CD4-positive, CD25-positive, alpha-beta regulatory T cell (primary cell): Measurements from ENCODE around the gene CPSF7. TPM values are rescaled to one million over a fixed set of nuclear protein-coding genes. Genes with fewer than 3 reads are reported as not detected.

Experiments
- ATAC-seq, 2 donors: fragments of 150-1000 bp; cut with Tn5 transposase; one replicate each; pipeline ENCODE4 v1.10.0; 2021; ENCODE audit warnings: low read depth in 2 of 2, moderate number of reproducible peaks in 2 of 2, moderate library complexity in 1 of 2
- DNase-seq, 3 donors: peaks; one replicate each; pipeline versions ENCODE4 v3.0.0 to v3.0.0-alpha.2; 2012 to 2022; ENCODE audit warnings: mixed read lengths in 1 of 3
- H3K27ac ChIP-seq: one replicate; pipeline ENCODE4 v1.7.0; 2013; ENCODE audit warnings: mild to moderate bottlenecking, low read length; ENCODE audit not compliant: insufficient read depth, poor library complexity, severe bottlenecking
- H3K27me3 ChIP-seq: one replicate; pipeline ENCODE4 v1.7.0; 2013; ENCODE audit warnings: low read length; ENCODE audit not compliant: control insufficient read depth, insufficient read depth
- H3K36me3 ChIP-seq: one replicate; pipeline ENCODE4 v1.7.0; 2013; ENCODE audit warnings: mild to moderate bottlenecking, low read length, moderate library complexity; ENCODE audit not compliant: control insufficient read depth, insufficient read depth
- H3K4me1 ChIP-seq: 2 replicates; pipeline ENCODE4 v1.7.0; 2013; ENCODE audit warnings: mild to moderate bottlenecking, low read length; ENCODE audit not compliant: insufficient read depth, control insufficient read depth, poor library complexity, severe bottlenecking
- H3K4me3 ChIP-seq: one replicate; pipeline ENCODE4 v1.7.0; 2013; ENCODE audit warnings: low read depth, mild to moderate bottlenecking, low read length, moderate library complexity
- H3K9me3 ChIP-seq, 2 experiments: 1 replicate in 1 of 2; 2 replicates in 1 of 2; pipeline ENCODE4 v1.7.0; 2013; ENCODE audit warnings: low read length in 2 of 2, mild to moderate bottlenecking in 1 of 2, moderate library complexity in 1 of 2; ENCODE audit not compliant: control insufficient read depth in 2 of 2
- H3K27ac Mint-ChIP-seq, 3 donors: one replicate each; pipeline ENCODE4 v1.8.0; 2020 to 2022; ENCODE audit warnings: mild to moderate bottlenecking in 3 of 3, mixed read lengths in 3 of 3, moderate library complexity in 2 of 3
- H3K27me3 Mint-ChIP-seq: one replicate; pipeline ENCODE4 v1.8.0; 2022; ENCODE audit warnings: mild to moderate bottlenecking, mixed read lengths
- H3K36me3 Mint-ChIP-seq: one replicate; pipeline ENCODE4 v1.8.0; 2020; ENCODE audit warnings: mixed read lengths
- H3K4me1 Mint-ChIP-seq, 4 donors: one replicate each; pipeline ENCODE4 v1.8.0; 2020 to 2022; ENCODE audit warnings: mixed read lengths in 4 of 4, mild to moderate bottlenecking in 1 of 4
- H3K4me3 Mint-ChIP-seq, 4 donors: one replicate each; pipeline ENCODE4 v1.8.0; 2020 to 2022; ENCODE audit warnings: mild to moderate bottlenecking in 4 of 4, mixed read lengths in 4 of 4, moderate library complexity in 3 of 4
- H3K9me3 Mint-ChIP-seq, 7 donors: one replicate each; pipeline ENCODE4 v1.8.0; 2020 to 2022; ENCODE audit warnings: mixed read lengths in 7 of 7, mild to moderate bottlenecking in 3 of 7, moderate library complexity in 2 of 7
- polyA plus RNA-seq, 4 donors: library from polyadenylated mRNA; unstranded; fragments of 300-500 nt; fragmentation: Illumina TruSeq; gene quantifications; one replicate each; pipeline ENCODE4 v1.2.3, GENCODE V29; 2021
- total RNA-seq: library from RNA; stranded (reverse); gene quantifications from one replicate; pipeline ENCODE4 v1.2.3, GENCODE V29; 2022

Gene CPSF7
- total and polyA plus RNA-seq, 5 donors from 2014 or later: 23.5 to 111 (median 26.0) TPM

DNA sequence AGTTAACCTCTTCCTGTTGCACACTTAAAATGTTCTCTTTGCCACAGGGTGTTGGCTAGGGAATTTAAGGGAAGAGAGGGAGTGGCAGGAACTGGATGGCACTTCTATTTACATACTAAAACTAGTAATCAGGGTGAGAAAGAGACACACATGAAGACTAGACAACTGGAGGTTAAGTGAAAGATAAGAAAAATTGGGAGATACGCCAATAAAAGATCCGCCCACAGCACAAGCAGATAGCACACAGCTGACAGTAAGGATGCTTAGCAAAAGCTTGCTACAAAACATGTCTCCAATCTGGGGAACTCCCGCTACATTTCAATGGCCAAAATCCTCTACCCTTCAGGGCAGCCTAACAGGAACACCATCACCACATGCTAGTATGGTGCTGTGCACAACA, 12.8 kb downstream of the CPSF7 start:
- Histone ChIP-seq H3K4me1 (peaks cover 4% of the 10 kb centered on the region), H3K27me3 (no peaks in the 10 kb centered on the region), H3K9me3 (no peaks in the 10 kb centered on the region), H3K4me3 (no peak overlapping the region), H3K27ac (no peak overlapping the region), H3K36me3 (peaks cover 93% of the 10 kb centered on the region)
- peak overlapping the region in 2 of 3 donors; percentile 51 to 75 for H3K27ac Mint-ChIP-seq
- DNase-seq (no peak), ATAC-seq (no peak)
- H3K4me1 Mint-ChIP-seq: peaks cover 7 to 60% (median 32%) of the 10 kb centered on the region in 4 donors
- no peaks in the 10 kb centered on the region for H3K9me3 Mint-ChIP-seq
- H3K4me3 Mint-ChIP-seq: no peak overlapping the region
- H3K36me3 Mint-ChIP-seq: peaks cover 59% of the 10 kb centered on the region
- H3K27me3 Mint-ChIP-seq: no peaks in the 10 kb centered on the region

DNA sequence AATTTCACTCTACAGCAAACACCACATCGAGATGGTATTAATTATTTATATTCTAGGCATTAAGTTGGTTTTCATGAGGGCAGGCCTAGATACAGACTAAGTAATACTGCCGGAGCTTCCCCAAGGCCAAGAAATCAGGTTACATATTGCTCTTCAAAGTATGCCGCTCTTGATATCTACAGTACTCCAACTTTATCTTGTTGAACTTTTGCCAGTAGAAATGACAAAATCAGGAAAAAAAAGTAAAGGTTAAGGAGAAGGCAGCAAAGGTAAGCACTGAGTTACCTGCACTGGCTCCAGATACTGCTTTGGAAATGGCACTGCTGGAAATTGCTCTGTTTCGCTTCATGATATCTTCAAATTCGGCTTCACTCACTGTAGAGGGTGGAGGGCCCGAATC, 14.4 kb downstream of the CPSF7 start:
- Mint-ChIP-seq H3K9me3 (no peaks in the 10 kb centered on the region), H3K36me3 (peaks cover 59% of the 10 kb centered on the region), H3K4me1 (peaks cover 7 to 46% (median 25%) of the 10 kb centered on the region in 4 donors), H3K27ac (peak overlapping the region in 1 of 3 donors; percentile 36), H3K4me3 (no peak overlapping the region), H3K27me3 (no peaks in the 10 kb centered on the region)
- Histone ChIP-seq H3K36me3 (peaks cover 93% of the 10 kb centered on the region), H3K27me3 (no peaks in the 10 kb centered on the region), H3K27ac (no peak overlapping the region), H3K4me3 (no peak overlapping the region), H3K9me3 (no peaks in the 10 kb centered on the region), H3K4me1 (peaks cover 4% of the 10 kb centered on the region)
- DNase-seq (no peak), ATAC-seq (no peak)

GRCh38 chr11:61414547-61414946, 15.2 kb downstream of the CPSF7 start:
- Histone ChIP-seq H3K36me3 (peaks cover 93% of the 10 kb centered on the region), H3K4me3 (no peak overlapping the region), H3K4me1 (peaks cover 4% of the 10 kb centered on the region), H3K9me3 (no peaks in the 10 kb centered on the region), H3K27me3 (no peaks in the 10 kb centered on the region), H3K27ac (peak overlapping the region; percentile 18)
- Mint-ChIP-seq H3K9me3 (no peaks in the 10 kb centered on the region), H3K27me3 (no peaks in the 10 kb centered on the region), H3K4me3 (no peak overlapping the region), H3K36me3 (peaks cover 51% of the 10 kb centered on the region), H3K27ac (peak overlapping the region in 1 of 3 donors; percentile 61), H3K4me1 (peaks cover 7 to 38% (median 22%) of the 10 kb centered on the region in 4 donors)
- DNase-seq (no peak), ATAC-seq (no peak)

GRCh38 chr11:61413496-61413895, 16.3 kb downstream of the CPSF7 start:
- Histone ChIP-seq H3K4me3 (no peak overlapping the region), H3K36me3 (peaks cover 96% of the 10 kb centered on the region), H3K9me3 (no peaks in the 10 kb centered on the region), H3K27ac (no peak overlapping the region), H3K4me1 (peaks cover 4% of the 10 kb centered on the region), H3K27me3 (no peaks in the 10 kb centered on the region)
- H3K9me3 Mint-ChIP-seq: no peaks in the 10 kb centered on the region
- no peak for ATAC-seq
- H3K27ac Mint-ChIP-seq: no peak overlapping the region
- peaks cover 7 to 30% (median 22%) of the 10 kb centered on the region in 4 donors for H3K4me1 Mint-ChIP-seq
- no peak overlapping the region for H3K4me3 Mint-ChIP-seq
- H3K36me3 Mint-ChIP-seq: peaks cover 52% of the 10 kb centered on the region
- DNase-seq: no peak
- H3K27me3 Mint-ChIP-seq: no peaks in the 10 kb centered on the region

DNA sequence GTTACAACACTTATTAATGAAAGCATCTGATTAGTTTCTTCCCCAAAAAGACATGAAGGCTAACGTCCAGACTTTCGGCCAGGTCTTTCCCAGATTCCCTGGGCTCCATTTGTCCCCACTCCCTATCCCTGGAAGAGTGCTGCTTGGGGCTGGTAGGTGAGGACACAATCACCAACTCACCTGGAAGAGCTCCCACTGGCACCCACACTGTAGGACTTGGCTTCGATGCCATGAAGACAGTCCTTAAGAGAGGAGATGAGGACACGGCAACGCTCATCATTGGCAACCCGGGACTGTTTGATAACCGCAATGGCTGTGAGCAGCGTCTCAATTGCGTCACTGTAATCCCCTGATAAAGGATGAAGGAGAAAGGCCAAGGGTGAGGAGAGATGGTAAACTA, 18.2 kb downstream of the CPSF7 start:
- Mint-ChIP-seq H3K4me3 (no peak overlapping the region), H3K27me3 (no peaks in the 10 kb centered on the region), H3K4me1 (peaks cover 0 to 15% (median 8%) of the 10 kb centered on the region in 4 donors), H3K36me3 (peaks cover 45% of the 10 kb centered on the region), H3K27ac (peak overlapping the region in 2 of 3 donors; percentile 12 to 41), H3K9me3 (no peaks in the 10 kb centered on the region)
- H3K27ac ChIP-seq: no peak overlapping the region
- H3K36me3 ChIP-seq: peaks cover 93% of the 10 kb centered on the region
- peaks cover 4% of the 10 kb centered on the region for H3K4me1 ChIP-seq
- H3K9me3 ChIP-seq: no peaks in the 10 kb centered on the region
- DNase-seq (no peak), ATAC-seq (no peak)
- no peaks in the 10 kb centered on the region for H3K27me3 ChIP-seq
- H3K4me3 ChIP-seq: no peak overlapping the region

- no peaks in the 10 kb centered on the region for H3K27me3 Mint-ChIP-seq
- H3K9me3 Mint-ChIP-seq: no peaks in the 10 kb centered on the region
- H3K27me3 ChIP-seq: no peaks in the 10 kb centered on the region
- no peak overlapping the region for H3K4me3 Mint-ChIP-seq
- peaks cover 0 to 2% (median 0%) of the 10 kb centered on the region in 4 donors for H3K4me1 Mint-ChIP-seq
- no peak overlapping the region for H3K27ac ChIP-seq
- peaks cover 34% of the 10 kb centered on the region for H3K36me3 Mint-ChIP-seq
- H3K36me3 ChIP-seq: peaks cover 90% of the 10 kb centered on the region
- H3K4me3 ChIP-seq: no peak overlapping the region
- DNase-seq (no peak), ATAC-seq (no peak)
- H3K27ac Mint-ChIP-seq: peak overlapping the region in 2 of 3 donors; percentile 31 to 82
- H3K9me3 ChIP-seq: no peaks in the 10 kb centered on the region
- no peaks in the 10 kb centered on the region for H3K4me1 ChIP-seq
These were observed 22.6 kb downstream of the CPSF7 start for GRCh38 chr11:61406991-61407728.

DNA sequence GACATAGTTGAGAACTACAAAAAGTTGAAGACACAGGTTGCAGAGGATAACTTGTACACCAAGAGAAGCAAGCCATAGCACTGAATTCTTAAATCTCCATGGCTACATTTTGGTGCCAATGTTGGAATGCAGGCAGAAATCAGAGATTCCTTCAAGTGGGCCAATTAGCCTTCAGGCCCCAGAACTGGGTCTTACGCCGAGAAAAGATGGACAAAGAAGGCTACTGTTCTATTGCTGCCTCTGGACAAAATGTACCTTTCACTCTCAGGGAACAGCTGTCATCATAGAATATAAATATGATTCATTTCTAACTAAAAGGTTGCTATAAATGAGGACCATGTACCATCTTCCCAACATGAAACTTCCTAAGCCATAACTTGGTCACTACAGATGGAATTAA, 23.7 kb downstream of the CPSF7 start:
- peaks cover 25% of the 10 kb centered on the region for H3K36me3 Mint-ChIP-seq
- H3K4me1 ChIP-seq: no peaks in the 10 kb centered on the region
- ATAC-seq (no peak), DNase-seq (no peak)
- no peak overlapping the region for H3K4me3 ChIP-seq
- H3K9me3 Mint-ChIP-seq: no peaks in the 10 kb centered on the region
- H3K27ac ChIP-seq: no peak overlapping the region
- peaks cover 0 to 7% (median 2%) of the 10 kb centered on the region in 4 donors for H3K4me1 Mint-ChIP-seq
- no peaks in the 10 kb centered on the region for H3K9me3 ChIP-seq
- H3K4me3 Mint-ChIP-seq: no peak overlapping the region
- H3K36me3 ChIP-seq: peaks cover 83% of the 10 kb centered on the region
- H3K27me3 Mint-ChIP-seq: no peaks in the 10 kb centered on the region
- peak overlapping the region in 1 of 3 donors; percentile 15 for H3K27ac Mint-ChIP-seq
- H3K27me3 ChIP-seq: no peaks in the 10 kb centered on the region

DNA sequence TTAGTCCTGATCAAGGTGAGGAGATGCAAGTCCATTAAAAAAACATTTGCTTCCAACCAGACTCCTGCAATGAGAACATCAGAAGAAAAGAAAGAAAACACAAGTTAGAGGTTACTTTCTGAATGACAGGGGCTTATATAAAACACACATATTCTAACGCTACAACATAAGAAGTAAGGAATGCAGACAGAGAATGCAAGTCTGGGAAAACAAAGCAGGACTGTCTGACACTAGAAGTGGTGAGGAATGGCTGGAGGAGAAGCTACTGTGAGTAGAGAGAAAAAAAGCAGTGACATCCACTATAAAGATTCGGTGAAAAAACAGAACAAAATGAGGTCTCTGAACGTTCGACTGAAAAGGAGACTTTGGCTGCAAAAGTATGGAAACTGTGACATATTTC, 25.1 kb downstream of the CPSF7 start:
- H3K36me3 ChIP-seq: peaks cover 74% of the 10 kb centered on the region
- ATAC-seq: no peak
- H3K27me3 ChIP-seq: no peaks in the 10 kb centered on the region
- Mint-ChIP-seq H3K9me3 (no peaks in the 10 kb centered on the region), H3K27ac (peak overlapping the region in 2 of 3 donors; percentile 36 to 74), H3K27me3 (no peaks in the 10 kb centered on the region), H3K4me1 (peaks cover 3 to 9% (median 4%) of the 10 kb centered on the region in 4 donors), H3K4me3 (no peak overlapping the region), H3K36me3 (peaks cover 24% of the 10 kb centered on the region)
- H3K4me3 ChIP-seq: no peak overlapping the region
- H3K9me3 ChIP-seq: no peaks in the 10 kb centered on the region
- DNase-seq: no peak
- H3K4me1 ChIP-seq: no peaks in the 10 kb centered on the region
- H3K27ac ChIP-seq: no peak overlapping the region
